ENCODE results near the gene VDAC1.

The VDAC1 gene

DNA sequence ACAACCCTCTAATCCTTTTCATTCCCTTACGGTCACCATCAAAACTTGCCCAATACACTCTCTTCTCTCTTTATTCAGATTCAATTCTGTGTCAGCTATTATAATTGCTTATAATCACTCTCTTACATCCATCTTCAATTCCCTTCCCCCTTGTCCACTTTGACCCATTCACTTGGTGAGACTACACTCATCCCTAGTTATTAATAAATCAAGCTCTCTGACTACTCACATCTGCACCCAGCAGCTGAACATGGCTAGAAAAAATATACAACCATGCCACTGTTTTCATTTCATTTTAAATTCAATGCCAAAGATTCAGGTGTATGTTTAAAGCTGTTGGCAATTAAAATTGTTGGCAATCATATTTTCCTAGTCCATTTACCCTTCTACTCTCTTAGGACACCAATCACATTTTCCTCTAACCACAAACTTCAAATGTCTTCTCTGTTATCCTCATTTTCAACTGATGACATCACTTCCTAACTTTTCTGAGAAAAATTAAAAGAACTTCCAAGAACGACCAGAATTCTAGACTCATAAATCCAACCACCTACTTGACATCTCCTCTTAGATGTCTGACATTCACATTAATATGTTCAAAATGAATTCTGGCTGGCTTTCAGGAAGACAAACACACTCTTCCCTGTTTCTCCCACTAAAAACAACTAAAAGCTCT, 41.8 kb downstream of the VDAC1 start:
- TF ChIP-seq CTCF (IDR thresholded peaks at IDR 0.05; ENCODE audit: low read depth, low read length, poor library complexity, severe bottlenecking), result no peak
- TF ChIP-seq EZH2phosphoT487 (IDR thresholded peaks at IDR 0.05; ENCODE audit: borderline replicate concordance, low read length), result no peak
- Histone ChIP-seq H4K20me1 (ENCODE audit: control insufficient read depth, insufficient read depth, low read depth, low read length) (no peaks in the 10 kb centered on the region), H3K27me3 (ENCODE audit: control insufficient read depth, low read length) (no peaks in the 10 kb centered on the region)

DNA sequence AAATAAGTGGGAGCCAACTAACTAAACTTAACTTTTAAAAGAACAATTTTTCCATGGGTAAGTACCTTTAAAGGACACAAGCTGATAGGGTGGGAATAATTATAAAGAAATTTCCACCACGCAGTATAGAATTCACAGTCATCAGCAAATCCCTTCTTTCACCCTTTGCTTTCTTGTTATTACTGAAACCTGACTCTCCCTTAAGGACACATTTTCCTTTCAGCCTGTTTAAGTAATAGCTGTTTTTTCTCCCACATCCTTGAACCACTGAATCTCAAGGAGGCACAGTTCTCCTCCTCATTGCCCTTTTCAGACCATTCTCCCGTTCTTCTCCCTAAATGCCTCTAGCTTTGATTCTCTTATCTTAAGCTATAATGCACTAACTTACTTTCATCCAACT, 42.6 kb downstream of the VDAC1 start:
- no peak for TF ChIP-seq EZH2phosphoT487 (IDR thresholded peaks at IDR 0.05; ENCODE audit: borderline replicate concordance, low read length)
- no peak for TF ChIP-seq CTCF (IDR thresholded peaks at IDR 0.05; ENCODE audit: low read depth, low read length, poor library complexity, severe bottlenecking)
- Histone ChIP-seq H4K20me1 (ENCODE audit: control insufficient read depth, insufficient read depth, low read depth, low read length) (no peaks in the 10 kb centered on the region), H3K79me2 (ENCODE audit: control insufficient read depth, low read length) (peaks cover 70% of the 10 kb centered on the region), H3K36me3 (ENCODE audit: control insufficient read depth, low read length) (peaks cover 52% of the 10 kb centered on the region), H3F3A (ENCODE audit: control insufficient read depth, insufficient read depth) (no peaks in the 10 kb centered on the region), H3K9me2 (replicated peaks; ENCODE audit: control insufficient read depth, low read length) (no peaks in the 10 kb centered on the region), H3K4me2 (ENCODE audit: low read length) (no peak overlapping the region), H3K27ac (ENCODE audit: low read depth, low read length) (no peak overlapping the region), H3K27me3 (ENCODE audit: control insufficient read depth, low read length) (no peaks in the 10 kb centered on the region), H3K4me1 (ENCODE audit: control insufficient read depth, low read length) (peaks cover 19% of the 10 kb centered on the region), H3K4me3 (ENCODE audit: low read length) (no peak overlapping the region), H3K9me3 (ENCODE audit: control insufficient read depth, insufficient read depth, low read length) (peaks cover 3% of the 10 kb centered on the region; the same call in 1 of the 2 replicates)

More for the DNA sequence above, 41.8 kb downstream of the VDAC1 start:
- no peak overlapping the region for H3K4me2 ChIP-seq (ENCODE audit: low read length)
- no peaks in the 10 kb centered on the region for H3F3A ChIP-seq (ENCODE audit: control insufficient read depth, insufficient read depth)
- H3K9me2 ChIP-seq (replicated peaks; ENCODE audit: control insufficient read depth, low read length), result no peaks in the 10 kb centered on the region
- H3K9me3 ChIP-seq (ENCODE audit: control insufficient read depth, insufficient read depth, low read length), result peaks cover 3% of the 10 kb centered on the region; the same call in 1 of the 2 replicates
- no peak overlapping the region for H3K27ac ChIP-seq (ENCODE audit: low read depth, low read length)
- H3K4me1 ChIP-seq (ENCODE audit: control insufficient read depth, low read length), result peaks cover 18% of the 10 kb centered on the region
- peaks cover 45% of the 10 kb centered on the region for H3K36me3 ChIP-seq (ENCODE audit: control insufficient read depth, low read length)
- no peak overlapping the region for H3K4me3 ChIP-seq (ENCODE audit: low read length)
- H3K79me2 ChIP-seq (ENCODE audit: control insufficient read depth, low read length), result peaks cover 78% of the 10 kb centered on the region

- Histone ChIP-seq H3K4me1 (ENCODE audit: control insufficient read depth, low read length) (peaks cover 16% of the 10 kb centered on the region), H4K20me1 (ENCODE audit: control insufficient read depth, insufficient read depth, low read depth, low read length) (no peaks in the 10 kb centered on the region), H3K36me3 (ENCODE audit: control insufficient read depth, low read length) (peaks cover 55% of the 10 kb centered on the region), H3F3A (ENCODE audit: control insufficient read depth, insufficient read depth) (no peaks in the 10 kb centered on the region), H3K4me3 (ENCODE audit: low read length) (no peak overlapping the region), H3K27me3 (ENCODE audit: control insufficient read depth, low read length) (no peaks in the 10 kb centered on the region), H3K9me2 (replicated peaks; ENCODE audit: control insufficient read depth, low read length) (no peaks in the 10 kb centered on the region), H3K9me3 (ENCODE audit: control insufficient read depth, insufficient read depth, low read length) (peaks cover 3% of the 10 kb centered on the region; the same call in 1 of the 2 replicates), H3K4me2 (ENCODE audit: low read length) (no peak overlapping the region), H3K27ac (ENCODE audit: low read depth, low read length) (no peak overlapping the region), H3K79me2 (ENCODE audit: control insufficient read depth, low read length) (peaks cover 45% of the 10 kb centered on the region)
- no peak for TF ChIP-seq CTCF (IDR thresholded peaks at IDR 0.05; ENCODE audit: low read depth, low read length, poor library complexity, severe bottlenecking)
- no peak for TF ChIP-seq EZH2phosphoT487 (IDR thresholded peaks at IDR 0.05; ENCODE audit: borderline replicate concordance, low read length)
These were observed 45.1 kb downstream of the VDAC1 start for GRCh38 chr5:133959643-133960042.
